ENCODE measurements around the gene POLK.
"Not testable (repeated sequence)": the region's sequence is repeated elsewhere in the genome, so short reads cannot be mapped to it uniquely, and the experiment has no call there.

Gene POLK

DNA sequence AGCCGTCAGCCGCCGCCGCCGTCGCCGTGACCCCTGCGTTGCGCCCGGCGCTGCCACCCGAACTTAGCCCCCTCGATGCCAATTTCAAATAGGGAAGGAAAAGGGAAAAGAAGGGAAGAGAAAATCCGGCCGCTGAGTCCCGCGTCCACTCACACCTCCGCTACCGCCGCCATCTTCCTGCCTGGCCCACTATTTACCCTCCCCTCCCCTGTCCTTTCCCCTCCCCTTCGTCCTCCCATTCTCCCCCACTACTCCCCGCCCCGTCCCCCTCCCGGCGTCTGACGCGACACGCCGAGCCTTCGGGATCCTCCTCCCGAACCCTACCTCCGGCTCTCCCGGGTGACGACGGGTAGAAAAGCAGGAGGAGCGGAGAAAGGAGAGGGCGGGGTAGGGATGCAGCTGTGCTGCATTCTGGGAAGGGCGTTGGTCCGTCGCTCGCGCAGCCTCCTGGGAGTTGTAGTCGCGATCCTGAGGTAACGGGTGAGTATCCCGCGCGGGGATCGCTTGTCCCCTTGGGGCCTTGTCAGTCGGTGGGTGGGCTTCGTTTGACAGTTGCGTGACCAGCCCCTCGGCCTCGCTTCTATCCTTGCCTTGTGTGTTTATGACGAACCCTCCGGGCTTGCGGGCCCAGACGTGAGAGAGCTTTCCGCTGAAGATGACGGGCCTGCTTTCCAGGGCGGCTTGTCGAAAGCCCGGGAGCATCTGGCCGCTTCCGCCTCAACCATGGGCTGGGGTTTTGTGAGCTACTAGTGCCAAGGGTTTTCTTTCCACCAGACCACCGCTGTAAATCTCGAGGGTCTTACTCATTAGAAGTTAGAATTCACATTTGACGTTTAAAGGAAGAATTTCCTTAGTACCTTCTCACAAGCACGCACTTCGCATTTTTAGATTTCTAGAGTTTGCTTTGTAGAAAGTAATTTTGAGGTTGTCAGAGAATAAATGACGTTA, at the start of gene POLK, which contains the start of gene CERT1:
POLK (plus strand) TSS at position 457 of the 948 bp plus-strand sequence.
CERT1 (minus strand) TSS at position 195 of the 948 bp plus-strand sequence. CDS start 422 bp downstream, outside the sequence.
- peak; percentile 99 for DNase-seq

- no peak for DNase-seq
Observed at GRCh38 chr5:75463726-75464125, 48.0 kb upstream of the POLK start.

GRCh38 chr5:75465480-75465879, 46.2 kb upstream of the POLK start:
- DNase-seq: no peak

DNA sequence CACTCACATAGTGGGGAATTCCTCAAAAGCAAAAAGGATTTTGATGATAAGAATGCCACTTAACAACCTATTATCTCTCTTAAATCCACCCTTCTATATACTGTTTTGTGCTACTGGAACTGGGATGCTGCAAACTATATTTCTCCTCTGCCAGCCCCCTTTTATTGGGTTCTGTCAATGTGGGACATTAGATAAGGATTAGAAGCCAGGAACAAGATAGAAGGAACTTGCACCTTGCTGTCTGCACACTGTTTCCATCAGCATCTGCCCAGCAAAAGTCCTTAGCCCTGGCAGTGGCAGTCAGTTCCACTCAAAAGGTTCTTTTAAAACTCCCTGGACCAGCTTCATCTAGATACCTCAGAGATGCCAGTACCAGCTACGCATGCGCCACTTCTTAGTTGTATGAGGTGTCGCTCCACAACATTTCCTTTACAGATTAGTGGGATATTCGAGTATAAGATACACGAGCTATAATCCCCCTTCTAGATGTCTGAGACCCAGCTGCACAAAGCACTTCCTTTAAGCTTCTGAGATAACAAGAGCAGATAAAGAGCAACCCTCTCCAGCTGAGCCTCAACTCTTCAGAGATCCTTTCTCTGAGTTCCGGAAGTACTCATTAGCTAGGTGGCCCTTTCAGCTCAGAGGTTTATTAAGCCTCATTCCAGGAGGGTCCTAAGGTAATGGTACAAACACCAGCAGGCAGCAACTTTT, 45.5 kb upstream of the POLK start:
- DNase-seq: no peak

- no peak for DNase-seq
Observed at GRCh38 chr5:75468593-75468992, 43.1 kb upstream of the POLK start.

DNA sequence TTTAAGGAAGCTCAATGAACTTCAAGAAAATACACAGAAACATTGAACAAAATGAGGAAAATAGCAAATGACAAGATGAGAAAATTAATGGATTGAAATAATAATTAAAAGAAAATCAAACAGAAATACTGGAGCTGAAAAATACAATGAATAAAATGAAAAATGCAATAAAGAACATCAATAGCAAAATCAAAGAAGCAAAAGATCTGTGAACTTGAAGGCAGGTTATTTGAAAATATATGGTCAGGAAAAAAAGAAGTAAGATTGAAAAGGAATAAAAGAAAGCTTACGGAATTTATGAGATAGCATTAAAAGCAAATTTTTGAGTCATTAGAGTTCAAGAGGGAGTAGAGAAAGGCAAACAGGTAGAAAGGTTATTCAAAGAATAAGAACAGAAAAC, 42.7 kb upstream of the POLK start:
- DNase-seq: no peak

DNA sequence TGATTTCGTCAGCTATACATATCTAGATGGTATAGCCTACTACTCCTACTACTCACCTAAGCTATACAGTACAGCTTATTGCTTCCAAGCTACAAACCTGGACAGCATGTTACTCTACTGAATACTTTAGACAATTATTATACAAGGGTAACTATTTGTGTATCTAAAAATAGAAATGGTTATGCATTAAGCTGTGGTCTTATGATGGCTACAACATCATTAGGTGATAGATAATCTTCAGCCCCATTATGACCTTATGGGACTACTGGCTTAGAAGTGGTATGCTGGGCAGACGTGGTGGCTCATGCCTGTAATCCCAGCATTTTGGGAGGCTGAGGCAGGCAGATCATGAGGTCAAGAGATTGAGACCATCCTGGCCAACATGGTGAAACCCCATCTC, 40.5 kb upstream of the POLK start:
- DNase-seq: no peak

DNA sequence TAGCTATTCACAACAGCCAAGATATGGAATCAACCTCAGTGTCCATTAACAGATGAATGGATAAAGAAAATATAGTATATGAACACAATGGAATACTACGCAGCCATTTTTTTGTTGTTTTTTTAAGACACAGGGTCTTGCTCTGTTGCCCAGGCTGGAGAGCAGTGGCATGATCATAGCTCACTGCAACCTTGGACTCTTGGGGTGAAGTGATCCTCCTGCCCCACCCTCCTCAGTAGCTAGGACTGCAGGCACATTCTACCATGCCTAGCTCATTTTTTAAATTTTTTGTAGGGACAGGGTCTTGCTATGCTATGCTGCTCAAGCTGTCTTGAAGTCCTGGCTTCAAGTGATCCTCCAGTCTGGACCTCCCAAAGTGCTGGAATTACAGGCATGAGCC, 38.7 kb upstream of the POLK start:
- DNase-seq: no peak

DNA sequence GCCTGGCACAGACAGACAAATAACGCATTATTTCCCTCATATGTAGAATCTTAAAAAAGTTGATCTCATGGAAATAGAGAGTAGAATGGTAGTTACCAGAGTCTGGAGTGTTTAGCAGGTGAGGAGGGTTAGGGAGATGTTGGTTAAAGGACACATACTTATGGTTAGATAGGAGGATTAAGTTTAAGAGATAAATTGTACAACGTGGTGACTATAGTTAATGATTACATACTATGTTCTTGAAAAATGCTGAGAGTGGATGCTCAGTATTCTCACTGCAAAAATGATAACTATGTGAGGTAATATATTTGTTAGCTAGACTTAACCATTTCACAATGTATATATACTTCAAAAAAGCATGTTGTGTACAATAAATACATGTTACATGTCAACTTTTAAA, 38.2 kb upstream of the POLK start:
- no peak for DNase-seq

- no peak for DNase-seq
Observed at GRCh38 chr5:75475364-75475763, 36.3 kb upstream of the POLK start.

DNA sequence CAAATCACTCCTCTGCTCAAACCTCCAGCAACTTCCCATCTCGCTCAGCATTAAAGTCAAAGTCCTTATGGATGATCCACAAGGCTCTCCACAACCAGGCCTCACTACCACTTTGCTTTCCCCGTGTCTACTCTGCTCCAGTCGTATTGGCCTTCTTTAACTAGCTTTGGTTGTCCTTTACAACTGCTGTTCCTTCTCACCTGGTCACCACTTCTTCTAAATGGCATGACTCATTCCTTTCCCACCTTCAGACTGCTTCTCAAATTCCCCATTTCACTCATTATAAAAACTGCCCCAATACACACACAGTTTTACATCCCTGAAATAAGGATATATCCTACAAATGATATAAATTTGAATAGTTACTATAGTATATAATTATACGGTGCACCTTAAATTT, 30.7 kb upstream of the POLK start:
- no peak for DNase-seq

GRCh38 chr5:75482482-75482881, 29.2 kb upstream of the POLK start:
- no peak for DNase-seq

- no peak for DNase-seq
Observed at GRCh38 chr5:75484605-75485004, 27.1 kb upstream of the POLK start.

DNA sequence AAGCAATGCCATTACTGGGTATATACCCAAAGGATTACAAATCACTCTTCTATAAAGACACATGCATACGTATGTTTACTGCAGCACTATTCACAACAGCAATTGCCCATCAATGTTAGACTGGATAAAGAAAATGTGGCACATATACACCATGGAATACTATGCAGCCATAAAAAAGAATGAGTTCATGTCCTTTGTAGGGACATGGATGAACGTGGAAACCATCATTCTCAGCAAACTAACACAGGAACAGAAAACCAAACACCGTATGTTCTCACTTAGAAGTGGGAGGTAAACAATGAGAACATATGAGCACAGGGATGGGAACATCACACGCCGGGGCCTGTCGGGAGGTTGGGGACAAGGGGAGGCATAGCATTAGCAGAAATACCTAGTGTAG, 21.8 kb upstream of the POLK start:
- not testable (repeated sequence) for DNase-seq

DNA sequence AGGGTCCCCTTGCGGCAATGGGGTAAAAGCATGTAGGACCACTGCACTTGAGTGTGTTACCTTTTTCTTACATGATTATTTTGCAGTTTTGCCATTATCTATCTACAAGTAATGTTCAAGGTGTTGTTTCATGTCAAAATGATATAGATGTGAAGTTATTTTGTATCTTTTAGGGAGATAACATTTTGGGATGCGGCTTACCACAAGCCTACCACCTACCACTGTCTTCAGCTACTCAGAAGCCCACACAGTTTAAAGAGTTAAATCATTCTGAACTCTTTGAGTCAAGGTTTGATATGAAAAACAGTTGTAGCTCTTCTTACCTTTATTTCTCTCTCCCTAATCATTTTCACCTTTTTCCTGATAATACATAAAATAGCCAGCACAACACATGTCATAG, 20.1 kb upstream of the POLK start:
- DNase-seq: no peak

DNA sequence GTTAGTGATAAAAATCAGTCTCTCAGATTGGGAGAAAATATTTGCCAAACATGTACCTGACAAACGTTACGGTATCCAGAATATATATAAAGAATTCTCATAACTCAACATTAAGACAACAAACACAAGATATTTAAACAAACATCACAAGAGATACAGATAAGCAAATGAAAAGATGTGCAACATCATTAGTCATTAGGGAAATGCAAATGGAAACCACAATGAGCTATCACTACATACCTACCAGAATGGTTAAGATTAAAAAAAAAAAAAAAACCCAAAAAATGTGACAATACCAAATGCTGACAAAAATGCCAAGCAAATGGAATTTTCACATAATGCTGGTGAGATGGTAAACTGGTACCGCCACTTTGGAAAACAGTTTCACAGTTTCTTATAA, 15.7 kb upstream of the POLK start:
- no peak for DNase-seq

- no peak for DNase-seq
Observed at GRCh38 chr5:75498208-75498777, 13.4 kb upstream of the POLK start.

- DNase-seq: not testable (repeated sequence)
Observed at GRCh38 chr5:75498875-75499274, 12.8 kb upstream of the POLK start.

GRCh38 chr5:75505112-75505511, 6.6 kb upstream of the POLK start:
- DNase-seq: not testable (repeated sequence)

- DNase-seq: no peak
Observed at GRCh38 chr5:75507841-75508240, 3.9 kb upstream of the POLK start.

GRCh38 chr5:75509546-75509945, 2.1 kb upstream of the POLK start:
- DNase-seq: peak; percentile 5

DNA sequence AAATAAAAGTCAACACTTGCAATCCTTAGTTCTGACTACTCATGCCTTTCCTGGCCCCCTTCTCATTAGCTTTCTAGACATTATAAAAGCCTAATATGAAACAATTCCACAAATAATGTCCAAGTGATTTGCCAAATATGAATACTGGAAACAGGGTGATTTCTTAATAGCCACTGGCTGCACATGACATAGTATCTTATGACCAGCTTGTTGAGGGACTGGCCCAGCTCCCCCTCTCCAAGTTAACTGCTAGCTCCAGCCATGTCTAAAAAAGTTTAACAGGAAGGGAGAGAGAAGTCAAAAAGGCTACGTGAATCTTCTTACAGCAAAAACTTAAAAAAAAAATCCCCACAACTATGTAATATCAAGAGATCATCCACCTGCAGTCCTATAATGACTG, 1.7 kb upstream of the POLK start:
- peak; percentile 60 for DNase-seq

- peak; percentile 50 for DNase-seq
Observed at GRCh38 chr5:75510417-75510835, 1.3 kb upstream of the POLK start.
